Central memory CD4-positive, alpha-beta T cell (primary cell): ENCODE results near the gene AOX1.
"Not testable (repeated sequence)": the region's sequence is repeated elsewhere in the genome, so short reads cannot be mapped to it uniquely, and the experiment has no call there.

ENCODE experiments used
- DNase-seq: peaks from one replicate; pipeline ENCODE4 v3.0.0; 2022
- total RNA-seq, 3 experiments: gene quantifications; one replicate each; lab custom pipeline; 2026; lab: John Stamatoyannopoulos, UW

Gene AOX1
- 0.11 to 0.19 (median 0.16) reads per million in 3 experiments for total RNA-seq

DNA sequence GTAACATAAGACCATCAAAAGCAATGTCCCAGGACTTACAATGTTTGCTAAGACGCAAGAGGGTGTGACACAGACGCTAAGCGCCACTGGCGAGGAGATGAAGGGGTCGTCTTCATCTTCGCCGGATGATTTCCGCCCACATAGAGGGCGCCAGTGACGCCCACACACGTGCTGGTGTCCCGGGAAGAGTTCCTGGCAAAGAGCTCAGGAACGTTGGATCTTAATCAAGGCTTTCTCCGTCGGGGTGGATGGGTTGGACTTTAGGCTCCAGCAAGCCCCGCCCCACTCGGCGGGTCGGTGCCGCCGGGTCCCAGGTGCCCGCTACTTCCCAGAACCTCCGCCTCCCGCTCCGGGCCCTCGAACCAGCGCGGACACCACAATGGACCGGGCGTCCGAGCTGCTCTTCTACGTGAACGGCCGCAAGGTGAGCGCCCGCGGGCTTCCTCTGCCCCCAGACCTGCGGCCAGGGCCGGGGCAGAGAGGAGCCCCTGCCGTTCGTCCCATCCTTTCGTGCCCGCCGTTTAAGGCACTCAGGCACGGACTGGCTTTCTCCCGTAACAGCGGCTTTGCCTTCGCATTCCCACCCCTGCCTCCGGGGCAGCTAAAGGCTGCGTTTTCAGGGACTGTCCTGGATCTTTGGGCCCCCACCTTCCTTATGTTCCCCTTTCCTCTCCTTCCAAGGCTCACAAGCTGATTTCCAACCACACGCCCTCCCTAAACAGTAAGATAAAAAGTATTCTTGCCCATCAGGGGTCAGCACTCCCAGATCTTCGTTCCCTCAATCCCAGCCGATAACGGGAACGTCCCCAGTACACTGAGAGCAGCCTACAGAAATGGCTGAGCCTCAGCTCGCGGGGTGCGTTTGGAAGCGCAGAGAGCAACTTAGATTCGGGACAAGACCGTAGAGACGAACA is at the start of gene AOX1:
TSS of gene AOX1 (plus strand) at position 285 of the 914 bp plus-strand sequence. CDS start at position 380, 95 bp downstream.
- no peak for DNase-seq

DNA sequence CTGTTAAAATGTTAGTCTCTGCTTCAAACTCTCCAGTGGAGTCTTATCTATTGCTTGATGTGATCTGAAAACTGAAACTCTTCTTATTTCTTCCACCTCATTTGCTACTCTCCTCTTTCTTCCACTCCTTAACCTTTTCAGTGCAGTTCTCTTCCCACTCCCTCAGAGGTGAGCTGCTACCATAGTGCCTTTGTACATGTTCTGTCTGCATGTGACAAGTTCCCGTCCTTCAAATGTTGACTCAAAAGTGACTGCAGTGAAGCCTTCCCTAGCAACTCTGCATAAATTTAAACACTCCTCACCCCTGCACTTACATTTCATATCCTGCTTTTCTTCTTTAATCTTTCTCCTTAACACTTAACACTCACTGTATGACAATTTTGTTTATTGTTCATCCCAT is 47.7 kb upstream of the AOX1 start:
- no peak for DNase-seq

DNA sequence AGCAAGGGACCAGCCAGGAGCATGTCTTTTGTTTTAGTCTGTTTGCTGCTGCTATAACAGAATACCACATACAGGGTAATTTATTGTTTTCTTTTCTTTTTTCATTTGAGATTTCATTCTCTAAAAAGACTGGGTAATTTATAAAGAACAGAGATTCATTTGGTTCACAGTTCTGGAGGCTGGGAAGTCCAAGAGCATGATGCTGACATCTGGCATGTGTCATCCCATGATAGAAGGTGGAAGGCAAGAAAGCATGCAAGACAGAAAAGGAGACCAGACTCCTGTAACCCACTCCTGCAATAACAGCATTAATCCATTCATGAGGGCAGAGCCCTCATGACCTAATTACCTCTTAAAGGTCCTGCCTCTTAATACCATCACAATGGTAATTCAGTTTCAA is 45.0 kb upstream of the AOX1 start:
- no peak for DNase-seq

- DNase-seq: not testable (repeated sequence)
Observed at GRCh38 chr2:200566596-200566995, 19.2 kb upstream of the AOX1 start.

GRCh38 chr2:200567932-200568331 is 17.9 kb upstream of the AOX1 start:
- no peak for DNase-seq

DNA sequence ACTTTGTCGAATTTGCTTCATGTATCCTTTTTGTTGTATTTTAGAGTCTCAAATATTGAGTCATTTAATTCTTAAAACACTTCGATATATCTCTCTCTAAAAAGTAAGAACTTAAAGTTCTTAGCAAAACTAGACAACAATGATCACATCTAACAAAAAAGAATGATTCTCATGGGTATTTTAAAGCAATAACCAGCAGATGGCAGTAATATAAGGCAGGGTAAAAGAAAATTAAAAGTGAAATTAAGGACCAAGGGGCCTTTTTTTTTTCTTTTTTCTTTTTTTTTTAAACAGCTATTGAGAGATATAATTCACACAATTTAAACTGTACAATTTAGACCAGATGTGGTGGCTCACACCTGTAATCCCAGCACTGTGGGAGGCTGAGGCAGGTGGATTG is 9.9 kb upstream of the AOX1 start:
- DNase-seq: peak; percentile 10

- no peak for DNase-seq
Observed at GRCh38 chr2:200577027-200577426, 8.8 kb upstream of the AOX1 start.

DNA sequence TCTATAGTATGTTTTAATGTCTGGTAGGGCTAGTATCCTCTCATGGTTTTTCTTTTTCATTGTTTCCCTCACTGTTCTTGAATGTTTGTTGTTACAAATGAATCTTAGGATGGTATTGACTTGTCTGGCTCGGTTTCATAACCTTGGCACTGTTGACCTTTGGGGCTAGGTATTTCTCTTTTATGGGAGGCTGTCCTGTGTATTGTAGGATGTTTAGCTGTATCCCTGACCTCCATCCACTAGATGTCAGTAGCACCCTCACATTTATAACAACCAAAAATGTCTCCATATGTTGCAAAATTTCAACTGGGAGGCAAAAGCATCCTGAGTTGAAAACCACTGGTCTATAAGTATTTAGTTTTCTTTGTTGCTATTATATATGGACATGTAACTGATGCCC is 7.0 kb upstream of the AOX1 start:
- peak; percentile 5 for DNase-seq

- DNase-seq: no peak
Observed at GRCh38 chr2:200584639-200585038, 1.2 kb upstream of the AOX1 start.

DNA sequence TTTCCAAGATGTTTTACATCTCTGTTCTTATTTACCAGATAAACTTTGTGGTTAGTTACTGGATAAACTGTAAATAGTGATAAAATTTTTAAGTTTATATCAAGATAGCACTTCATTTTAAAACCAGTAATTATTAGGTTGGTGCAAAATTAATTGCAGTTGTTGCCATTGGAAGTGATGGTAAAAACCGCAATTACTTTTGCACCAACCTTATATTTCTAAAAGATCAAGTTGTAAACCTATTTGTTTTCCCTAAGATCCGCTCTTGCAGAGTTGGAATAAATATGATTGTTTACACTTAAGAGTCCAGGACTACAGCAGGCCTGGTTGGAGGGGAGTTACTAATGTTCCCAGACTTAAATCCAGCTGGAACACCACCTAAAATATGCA is 479 bp upstream of the AOX1 start:
- DNase-seq: no peak

DNA sequence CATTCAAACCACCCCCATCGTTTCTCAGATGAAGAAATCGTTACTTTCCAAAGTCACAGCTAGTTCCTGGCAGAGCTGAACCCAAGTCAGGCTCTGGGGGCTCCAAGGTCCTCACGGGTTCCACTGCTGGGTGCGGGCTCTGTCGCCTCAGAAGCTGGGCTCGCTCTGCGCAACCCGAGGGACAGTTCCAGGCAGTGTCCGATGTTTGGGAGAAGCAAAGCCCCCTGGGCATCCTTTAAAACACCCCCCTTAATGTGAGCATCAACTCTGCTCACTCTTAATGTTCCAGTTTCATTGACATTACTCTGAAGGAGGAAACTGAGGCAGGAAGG is 796 bp downstream of the AOX1 start:
- no peak for DNase-seq

DNA sequence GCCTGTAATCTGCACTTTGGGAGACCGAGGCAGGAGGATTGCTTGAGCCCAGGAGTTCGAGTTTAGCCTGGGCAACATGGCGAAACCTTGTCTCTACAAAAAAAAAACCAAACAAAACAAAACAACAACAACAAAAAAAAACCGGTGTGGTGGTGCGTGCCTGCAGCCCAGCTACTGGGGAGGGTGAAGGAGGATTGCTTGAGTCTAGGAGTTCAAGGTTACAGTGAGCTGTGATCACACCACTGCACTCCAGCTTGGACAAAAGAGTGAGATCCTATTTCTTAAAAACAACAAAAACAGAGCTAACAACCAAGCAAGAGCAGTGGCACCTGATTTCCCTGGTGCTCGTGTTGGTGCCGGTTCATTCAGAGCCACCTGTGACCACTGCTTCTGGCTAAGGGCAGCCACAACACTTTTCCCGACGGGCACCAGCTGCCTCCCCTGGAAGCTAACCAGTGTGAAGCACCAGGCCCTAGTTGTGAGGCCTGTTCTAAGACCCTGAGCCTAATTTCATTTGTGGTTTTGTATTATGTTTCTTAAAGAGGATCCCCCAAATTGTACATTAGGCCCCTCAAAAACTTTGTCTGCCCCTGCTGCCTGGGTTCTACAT is 1.3 kb downstream of the AOX1 start:
- no peak for DNase-seq

GRCh38 chr2:200588076-200588678 is 2.4 kb downstream of the AOX1 start:
- DNase-seq: no peak

GRCh38 chr2:200590090-200590489 is 4.3 kb downstream of the AOX1 start:
- DNase-seq: no peak

- no peak for DNase-seq
Observed at GRCh38 chr2:200591308-200591707, 5.5 kb downstream of the AOX1 start.

- DNase-seq: no peak
Observed at GRCh38 chr2:200592406-200593075, 6.7 kb downstream of the AOX1 start.

DNA sequence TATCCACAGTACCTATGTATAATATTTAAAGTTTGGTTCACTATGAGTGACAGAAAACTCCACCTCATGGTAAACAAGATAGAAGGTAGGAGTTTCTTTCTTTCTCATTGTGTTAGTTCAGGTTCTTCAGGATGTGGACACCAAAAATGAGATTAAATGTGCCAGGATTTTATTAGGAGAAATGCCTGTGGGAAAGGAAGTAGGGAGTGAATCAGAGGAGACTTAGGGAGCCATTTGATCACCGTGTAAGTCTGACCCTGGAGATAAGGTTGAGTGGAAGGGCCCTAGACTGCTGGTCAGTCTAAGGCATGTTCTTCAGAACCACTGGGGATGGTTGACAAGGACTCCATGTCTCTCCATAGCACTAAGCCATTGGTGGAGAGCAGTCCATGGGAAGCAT is 8.1 kb downstream of the AOX1 start:
- DNase-seq: no peak

DNA sequence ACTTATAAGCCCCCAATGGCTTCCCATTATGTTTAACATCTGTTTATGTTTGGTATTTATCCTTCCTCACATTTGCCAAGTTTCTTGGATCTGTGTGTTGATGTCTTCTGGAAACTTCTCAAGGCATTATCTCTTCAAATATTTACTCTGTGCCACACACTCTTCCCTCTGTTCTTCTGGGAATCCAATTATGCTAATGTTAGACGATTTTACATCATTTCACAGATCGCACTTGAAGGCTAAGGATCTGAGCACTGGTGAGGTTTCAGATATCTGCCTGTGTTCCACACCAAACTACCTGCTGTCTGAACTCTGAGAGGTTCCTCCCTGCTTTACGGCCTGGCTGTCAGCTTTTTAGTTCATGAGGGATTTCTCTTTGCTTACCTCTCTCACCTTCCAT is 10.1 kb downstream of the AOX1 start:
- no peak for DNase-seq

GRCh38 chr2:200596774-200597570 is 11.2 kb downstream of the AOX1 start:
- DNase-seq: no peak

DNA sequence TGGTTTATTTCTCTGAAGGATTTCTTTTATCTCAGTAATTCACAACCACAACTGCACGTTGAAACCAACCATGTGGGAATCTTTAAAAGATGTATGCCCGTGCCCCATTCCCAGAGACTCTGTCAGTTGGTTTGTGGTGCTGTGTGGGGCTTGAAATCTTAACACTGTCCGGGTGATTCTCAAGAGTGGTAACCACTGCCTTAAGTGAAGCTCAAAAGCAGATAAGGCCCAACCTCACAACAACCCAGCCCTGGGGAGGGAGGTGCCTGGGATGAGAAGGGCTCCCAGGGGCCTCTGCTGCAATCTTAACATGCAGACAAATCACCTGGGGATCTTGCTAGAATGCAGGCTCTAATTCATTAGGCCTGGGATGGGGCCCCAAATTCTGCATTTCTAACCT is 13.4 kb downstream of the AOX1 start:
- DNase-seq: no peak

- no peak for DNase-seq
Observed at GRCh38 chr2:200600549-200601225, 14.9 kb downstream of the AOX1 start.

DNA sequence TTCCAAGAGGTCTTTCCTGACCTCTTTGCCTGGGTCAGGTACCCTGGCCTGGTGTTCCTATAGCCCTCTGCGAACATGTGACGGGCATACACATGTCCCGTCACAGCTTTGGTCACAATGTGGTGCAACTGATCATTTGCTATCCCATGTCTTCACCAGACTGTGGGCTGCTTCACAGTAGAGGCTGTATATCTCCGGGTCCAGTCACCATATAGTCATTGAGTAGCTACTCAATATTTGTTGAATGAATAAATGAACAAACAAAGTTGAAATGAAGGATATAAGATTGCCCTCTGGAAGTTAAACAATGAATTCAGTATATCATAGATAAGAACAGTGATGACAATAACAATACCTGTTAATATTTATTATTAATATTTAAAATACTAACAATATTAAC is 16.8 kb downstream of the AOX1 start:
- no peak for DNase-seq
